Prostate gland (tissue), 2 donors: ENCODE measurements around the gene KSR2.

Experiments used
- CTCF ChIP-seq, 4 experiments: fragments of 200-600 bp in 2 of 4; fragments of 450-650 bp in 2 of 4; sonication (generic) in 2 of 4; IDR thresholded peaks; 1 replicate in 3 of 4; 2 replicates in 1 of 4; pipeline ENCODE4 v1.5.1; 2016 to 2019; ENCODE audit warnings: antibody characterized with exemption in 4 of 4, mild to moderate bottlenecking in 2 of 4, moderate library complexity in 2 of 4
- POLR2A ChIP-seq: fragments of 450-650 bp; IDR thresholded peaks from one replicate; pipeline ENCODE4 v1.6.1; 2016; ENCODE audit warnings: antibody characterized with exemption, mild to moderate bottlenecking
- POLR2AphosphoS5 ChIP-seq: sonication (generic); formaldehyde crosslinking; IDR thresholded peaks from one replicate; pipeline ENCODE4 v1.6.1; 2017; ENCODE audit warnings: antibody characterized with exemption

- no peak for TF ChIP-seq CTCF (IDR thresholded peaks at IDR 0.05)
- no peak for TF ChIP-seq POLR2A
- TF ChIP-seq POLR2AphosphoS5: no peak
Observed at GRCh38 chr12:117842630-117843029, 126.2 kb downstream of the KSR2 start.
